OCI-M2 (cell line): ENCODE measurements around the gene EXOC4.
"Not testable (repeated sequence)": the region's sequence is repeated elsewhere in the genome, so short reads cannot be mapped to it uniquely, and the experiment has no call there.

Experiments used
- DNase-seq: peaks from one replicate; lab custom pipeline; 2025; ENCODE audit not compliant: unreplicated experiment; lab: John Stamatoyannopoulos, UW

EXOC4 gene

DNA sequence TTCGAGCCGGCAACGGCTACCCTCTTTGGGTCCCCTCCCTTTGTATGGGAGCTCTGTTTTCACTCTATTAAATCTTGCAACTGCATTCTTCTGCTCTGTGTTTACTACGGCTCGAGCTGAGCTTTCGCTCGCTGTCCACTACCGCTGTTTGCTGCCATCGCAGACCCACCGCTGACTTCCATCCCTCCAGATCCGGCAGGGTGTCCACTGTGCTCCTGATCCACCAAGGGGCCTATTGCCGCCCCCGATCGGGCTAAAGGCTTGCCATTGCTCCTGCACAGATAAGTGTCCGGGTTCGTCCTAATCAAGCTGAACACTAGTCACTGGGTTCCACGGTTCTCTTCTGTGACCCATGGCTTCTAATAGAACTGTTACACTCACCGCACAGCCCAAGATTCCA, 653.7 kb downstream of the EXOC4 start:
- DNase-seq = not testable (repeated sequence)

DNA sequence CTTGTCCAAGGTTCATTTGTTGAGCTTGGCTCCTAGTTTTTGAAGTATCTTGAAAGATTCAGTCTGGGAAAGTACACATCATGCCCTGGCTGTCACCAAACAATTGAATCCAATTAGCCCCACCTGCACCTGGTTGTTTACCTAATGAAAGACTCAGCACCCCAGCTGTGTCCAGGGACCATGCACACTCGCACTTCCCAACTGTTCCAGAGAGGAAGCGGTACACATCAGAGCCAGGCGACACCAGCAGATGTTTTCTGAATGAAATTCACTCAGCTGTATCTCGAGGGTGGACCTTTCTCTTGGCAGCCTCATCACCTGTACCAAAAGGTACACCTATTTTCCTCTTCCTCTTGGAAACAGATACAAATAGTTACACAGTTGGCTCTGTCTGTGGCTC, 657.9 kb downstream of the EXOC4 start:
- no peak for DNase-seq

DNA sequence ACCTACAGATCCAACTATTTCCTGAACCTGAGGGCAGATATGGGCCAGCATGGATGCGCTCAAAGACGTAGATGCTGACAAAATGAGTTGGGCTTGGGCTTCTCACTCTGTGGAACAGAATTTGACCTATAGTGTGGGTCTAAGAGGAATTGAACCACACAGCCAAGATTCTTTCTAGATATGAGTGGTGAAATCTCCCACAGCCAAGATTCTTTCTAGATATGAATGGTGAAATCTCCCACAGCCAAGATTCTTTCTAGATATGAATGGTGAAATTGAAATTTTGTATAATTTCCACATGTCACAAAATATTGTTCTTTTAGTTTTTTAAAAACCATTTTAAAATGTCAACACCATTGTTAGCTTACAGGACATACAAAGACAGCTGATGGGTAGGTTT, 658.8 kb downstream of the EXOC4 start:
- no peak for DNase-seq

DNA sequence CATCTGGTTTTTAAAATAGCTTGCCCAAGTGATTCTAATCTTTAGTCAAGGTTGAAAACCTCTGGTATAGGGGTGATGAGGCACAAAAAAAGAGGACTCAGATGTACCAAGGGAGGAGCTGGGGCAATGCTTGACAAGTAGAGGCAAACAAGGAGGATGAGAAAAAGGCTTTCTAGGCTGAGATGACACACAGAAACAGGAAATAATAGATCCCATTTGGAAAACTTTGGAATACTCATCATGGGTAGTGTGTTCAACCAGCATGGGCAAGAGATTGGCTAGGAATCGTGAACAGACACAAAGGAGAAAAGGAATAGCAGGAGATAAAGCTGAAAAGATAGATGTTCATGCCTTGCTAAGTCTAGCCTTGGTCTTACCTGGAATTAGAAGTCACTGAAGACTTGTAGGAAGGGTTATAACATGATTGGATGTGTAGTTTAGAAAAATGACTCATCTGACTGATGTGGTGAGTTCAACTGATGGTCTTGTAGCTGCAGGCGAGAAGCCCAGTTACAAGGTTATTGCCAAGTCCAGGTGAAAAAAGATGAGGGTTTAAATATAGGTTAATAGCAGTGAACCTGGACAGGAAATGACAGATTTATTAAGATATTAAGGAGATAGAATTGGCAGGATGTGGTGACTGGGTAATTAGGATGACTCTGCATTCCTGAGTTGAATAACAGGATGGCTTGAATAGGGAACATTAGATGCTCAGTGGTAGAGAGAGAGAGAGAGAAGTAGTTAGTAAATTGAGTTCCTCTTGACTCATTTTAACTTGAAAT, 660.2 kb downstream of the EXOC4 start:
- DNase-seq = no peak

DNA sequence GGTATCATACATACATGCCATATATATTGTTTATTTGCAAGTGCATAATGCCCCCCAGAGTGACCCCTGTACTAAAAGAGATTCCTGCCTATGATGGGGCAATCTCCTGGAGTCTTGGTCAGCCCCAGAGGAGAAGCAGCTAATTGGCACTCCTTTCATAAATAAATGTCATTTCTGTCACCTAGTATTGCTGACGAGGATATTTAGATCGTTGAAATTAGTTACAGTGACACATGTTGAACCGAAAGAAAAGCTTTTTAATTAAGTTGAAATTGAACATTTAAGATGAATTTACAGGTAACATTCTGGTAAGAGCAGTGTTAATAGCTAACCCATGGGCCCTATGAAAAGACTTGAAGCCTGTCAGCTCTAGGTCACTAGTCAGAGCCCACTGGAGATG, 663.7 kb downstream of the EXOC4 start:
- DNase-seq = no peak

DNA sequence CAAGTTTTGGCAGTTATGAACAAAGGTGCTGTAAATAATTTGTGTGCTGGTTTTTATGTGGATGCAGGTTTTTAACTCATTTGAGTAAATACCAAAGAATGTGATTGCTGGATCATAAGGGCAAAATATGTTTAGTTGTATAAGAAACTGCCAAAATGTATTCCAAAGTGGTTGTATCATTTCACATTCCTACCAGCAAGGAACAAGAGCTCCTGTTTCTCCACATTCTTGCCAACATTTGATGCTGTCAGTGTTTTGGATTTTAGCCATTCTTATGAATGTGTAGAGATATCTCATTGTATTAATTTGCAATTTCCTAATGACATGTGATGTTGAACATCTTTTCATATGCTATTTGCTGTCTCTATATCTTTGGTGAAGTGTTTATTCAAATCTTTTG, 666.9 kb downstream of the EXOC4 start:
- DNase-seq = no peak

DNA sequence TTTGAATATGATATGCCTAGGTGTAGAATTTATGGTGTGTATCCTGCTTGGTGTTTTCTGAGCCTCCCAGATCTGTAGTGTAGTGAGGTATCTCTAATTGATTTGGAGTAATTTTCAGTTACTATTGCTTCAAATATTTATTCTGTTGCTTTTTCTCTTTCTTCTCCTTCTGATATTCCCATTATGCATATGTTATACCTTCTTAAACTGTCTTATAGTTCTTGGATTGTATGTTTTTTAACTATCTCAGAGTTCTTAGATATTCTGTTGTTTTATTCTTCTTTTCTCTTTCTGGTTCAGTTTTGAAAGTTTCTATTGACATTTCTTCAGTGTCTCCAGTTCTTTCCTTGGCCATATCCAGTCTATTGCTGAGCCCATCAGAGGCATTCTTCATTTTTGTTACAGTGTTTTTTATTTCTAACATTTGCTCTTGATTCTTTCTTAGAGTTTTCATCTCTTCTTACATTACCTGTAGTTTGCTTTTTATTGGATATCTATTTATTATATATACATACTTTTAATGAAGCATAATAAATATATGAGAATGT, 668.8 kb downstream of the EXOC4 start:
- DNase-seq = no peak

DNA sequence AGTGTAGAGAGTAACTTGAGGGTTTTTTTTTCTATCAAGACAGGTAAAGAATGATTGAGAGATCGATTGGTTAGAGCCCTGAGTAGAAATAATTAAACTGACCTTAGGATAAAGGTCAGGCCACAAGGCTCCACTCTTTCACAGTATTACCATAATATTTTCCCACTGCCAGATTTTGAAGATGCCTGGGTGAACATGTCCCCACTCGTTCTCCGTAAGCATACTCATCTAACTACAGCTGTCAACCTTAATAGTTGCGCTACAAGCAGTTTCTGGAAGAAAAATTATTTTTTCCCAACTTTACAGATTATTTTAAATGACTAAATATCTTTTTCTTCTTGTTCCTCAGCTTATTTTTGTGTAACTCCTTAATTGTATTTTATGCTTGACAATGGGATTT, 671.1 kb downstream of the EXOC4 start:
- no peak for DNase-seq

DNA sequence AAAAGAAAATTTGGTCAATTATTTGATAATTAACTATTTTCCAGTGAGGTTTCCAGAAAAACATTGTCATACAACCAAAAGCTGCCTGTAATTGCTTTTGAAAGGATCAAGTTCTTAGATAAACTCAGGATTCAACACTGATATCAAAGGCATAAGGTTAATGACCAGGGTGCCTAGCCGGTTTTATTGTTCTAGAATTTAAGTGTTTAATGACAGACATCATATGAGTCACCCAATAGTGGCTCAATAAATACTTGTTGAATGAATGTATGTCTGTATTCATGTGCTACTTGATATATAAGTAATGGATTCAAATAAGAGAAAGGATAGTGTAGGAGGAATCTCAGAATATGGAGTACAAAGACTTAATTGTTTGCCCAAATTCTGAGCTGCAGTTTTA, 678.2 kb downstream of the EXOC4 start:
- no peak for DNase-seq

DNA sequence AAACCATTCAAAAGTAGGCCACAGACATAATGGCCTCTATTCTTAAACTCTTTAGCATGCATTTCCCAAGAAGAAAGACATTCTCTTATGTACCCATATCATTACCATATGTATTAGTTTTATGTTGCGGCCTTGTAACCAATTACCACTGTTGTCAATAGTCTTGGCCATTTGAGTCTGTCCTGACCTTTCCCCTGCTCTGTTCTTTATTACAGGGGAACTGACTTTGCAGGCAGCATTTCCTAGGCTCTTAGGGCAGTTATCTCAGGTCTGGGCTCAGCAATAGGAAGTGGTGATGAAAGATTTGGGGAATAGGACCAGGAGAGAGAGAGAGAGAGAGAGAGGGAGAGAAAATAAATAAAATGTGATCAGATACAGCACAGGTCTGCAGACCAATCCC, 679.7 kb downstream of the EXOC4 start:
- DNase-seq = no peak

DNA sequence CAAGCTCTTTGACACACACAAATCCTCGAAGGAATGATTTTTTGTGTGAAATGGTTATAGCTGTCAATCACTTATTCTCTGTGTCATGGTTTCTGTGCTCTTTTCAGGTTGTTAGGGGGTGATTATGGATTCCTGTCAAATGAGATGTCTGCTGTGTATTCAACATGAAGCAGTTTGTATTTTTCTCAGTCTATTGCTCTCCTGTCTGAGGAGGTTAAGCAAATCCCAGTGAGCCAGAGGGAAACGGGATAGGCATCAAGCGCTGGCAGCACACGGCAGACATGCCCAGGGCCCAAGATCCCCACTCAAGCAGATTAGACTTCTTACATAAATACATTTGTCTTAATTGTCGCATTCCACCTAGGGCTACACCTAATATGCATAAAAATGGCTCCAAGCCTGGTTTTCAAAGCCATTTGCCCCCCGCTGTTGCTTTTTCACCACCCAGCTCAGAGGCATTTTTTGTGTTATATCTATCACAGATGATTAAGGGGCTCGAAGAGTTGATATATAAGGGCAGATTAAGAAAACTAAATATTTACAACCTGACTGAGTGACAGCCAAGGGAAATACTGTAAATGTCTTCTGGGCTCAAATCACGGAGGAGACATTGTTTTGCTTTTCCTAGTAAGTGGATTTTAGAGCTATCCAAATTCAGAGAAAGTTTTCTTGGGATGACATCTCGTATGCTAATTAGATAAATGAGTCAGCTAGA, 681.5 kb downstream of the EXOC4 start:
- DNase-seq = no peak

DNA sequence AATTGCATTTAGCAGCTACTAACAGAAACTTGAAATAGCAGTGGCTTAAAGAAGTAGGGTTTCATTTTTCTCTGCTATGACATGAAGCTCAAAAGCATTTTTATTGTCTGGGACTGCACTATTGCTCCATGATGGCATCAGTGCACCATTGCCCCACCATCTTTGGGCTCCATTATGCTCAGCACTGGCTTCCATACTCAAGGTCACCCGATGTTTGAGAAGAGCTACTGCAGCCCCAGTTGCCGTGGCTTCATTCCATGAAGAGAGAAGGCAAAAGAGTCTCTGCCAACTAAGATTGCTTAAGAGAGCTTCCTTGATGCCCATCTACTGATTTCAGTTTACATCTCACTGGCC, 682.1 kb downstream of the EXOC4 start:
- DNase-seq = no peak

DNA sequence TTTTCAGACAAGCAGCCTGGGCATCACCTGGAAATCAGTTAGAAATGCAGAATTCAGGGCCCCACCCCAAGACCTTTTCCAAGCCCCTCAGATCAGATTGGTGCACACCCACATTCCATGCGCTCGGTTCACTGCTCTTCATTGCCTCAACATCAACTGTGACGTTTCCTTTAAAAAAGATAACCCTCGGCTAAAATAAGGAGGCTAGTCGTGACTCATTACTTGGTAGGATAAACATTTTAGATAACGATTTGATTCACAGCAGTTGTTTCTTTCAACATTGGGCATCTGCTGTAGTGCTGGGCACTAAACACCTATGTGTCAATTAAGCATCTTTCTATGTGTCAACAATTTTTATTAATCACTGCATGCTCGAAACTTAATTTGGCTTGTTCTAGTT, 683.2 kb downstream of the EXOC4 start:
- DNase-seq = no peak

DNA sequence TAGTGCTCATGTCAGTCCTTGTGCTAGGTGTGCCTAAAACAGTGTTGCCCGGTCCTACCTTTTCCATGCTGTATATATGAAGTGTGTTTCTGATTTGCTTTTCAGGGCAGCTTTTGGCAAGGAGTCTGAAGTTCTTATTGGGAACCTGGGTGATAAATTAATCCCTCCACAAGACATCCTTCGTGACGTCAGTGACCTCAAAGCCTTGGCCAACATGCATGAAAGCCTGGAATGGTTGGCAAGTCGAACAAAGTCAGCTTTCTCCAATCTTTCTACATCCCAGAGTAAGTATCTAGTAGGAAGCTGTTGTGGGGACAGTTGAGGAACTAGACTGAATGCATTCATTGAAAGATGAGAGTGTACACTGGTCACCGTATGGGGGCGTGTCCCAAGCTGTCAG, 684.9 kb downstream of the EXOC4 start:
- DNase-seq = no peak

DNA sequence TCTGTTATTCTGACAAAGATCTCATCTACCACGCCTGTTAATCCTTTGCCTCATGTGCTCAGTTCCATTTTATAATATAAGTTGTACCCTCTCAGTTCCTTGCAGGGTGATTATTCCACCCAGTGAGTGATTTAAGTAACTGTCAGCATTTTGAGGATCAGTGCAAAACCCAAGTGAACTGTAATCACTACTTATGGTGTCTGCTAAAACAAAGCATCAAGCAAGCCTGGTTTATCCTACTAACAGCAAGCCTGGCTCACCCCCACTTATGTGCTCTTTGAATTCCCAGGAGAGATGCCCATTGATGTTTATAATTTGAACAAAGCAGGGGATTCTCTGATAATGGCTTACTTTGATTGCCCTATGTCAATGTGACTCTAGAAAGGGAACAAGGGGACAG, 687.5 kb downstream of the EXOC4 start:
- DNase-seq = no peak

DNA sequence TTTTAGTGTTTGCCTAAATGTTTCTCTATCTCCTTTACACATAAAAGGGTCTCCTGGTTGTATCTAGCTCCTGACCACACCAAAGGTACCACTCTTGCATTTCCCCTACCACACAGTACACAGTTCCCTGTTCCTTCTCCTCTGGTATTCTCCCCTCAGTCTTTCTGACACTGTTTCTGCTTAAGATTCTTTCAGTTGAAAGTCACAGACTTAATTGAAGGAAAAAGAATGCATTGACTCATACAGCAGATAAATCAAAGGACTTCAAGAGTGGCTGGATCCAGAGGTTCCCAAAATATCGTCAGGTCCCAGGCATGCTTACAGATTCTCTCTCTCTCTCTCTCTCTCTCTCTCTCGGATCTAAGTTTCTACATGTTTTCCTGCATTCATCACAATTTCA, 688.6 kb downstream of the EXOC4 start:
- DNase-seq = no peak

DNA sequence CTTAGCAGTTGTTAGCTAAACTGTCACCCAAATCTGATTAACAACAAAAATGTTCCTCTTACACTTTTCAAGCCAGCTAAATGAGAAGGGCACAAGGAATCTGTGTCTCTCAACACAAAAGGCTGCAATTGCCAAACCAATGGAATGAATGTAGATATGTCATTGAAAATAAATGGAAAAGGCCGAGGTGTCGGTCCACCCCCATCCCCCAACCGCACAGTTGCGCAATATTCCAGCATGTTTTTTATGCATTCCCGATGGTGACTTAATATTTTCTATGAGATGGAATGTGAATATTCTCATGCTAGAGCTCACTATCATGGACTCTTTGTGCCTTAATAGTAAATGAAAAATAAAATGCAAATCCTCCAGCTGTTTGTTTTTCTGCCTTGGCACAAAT, 692.6 kb downstream of the EXOC4 start:
- DNase-seq = no peak

DNA sequence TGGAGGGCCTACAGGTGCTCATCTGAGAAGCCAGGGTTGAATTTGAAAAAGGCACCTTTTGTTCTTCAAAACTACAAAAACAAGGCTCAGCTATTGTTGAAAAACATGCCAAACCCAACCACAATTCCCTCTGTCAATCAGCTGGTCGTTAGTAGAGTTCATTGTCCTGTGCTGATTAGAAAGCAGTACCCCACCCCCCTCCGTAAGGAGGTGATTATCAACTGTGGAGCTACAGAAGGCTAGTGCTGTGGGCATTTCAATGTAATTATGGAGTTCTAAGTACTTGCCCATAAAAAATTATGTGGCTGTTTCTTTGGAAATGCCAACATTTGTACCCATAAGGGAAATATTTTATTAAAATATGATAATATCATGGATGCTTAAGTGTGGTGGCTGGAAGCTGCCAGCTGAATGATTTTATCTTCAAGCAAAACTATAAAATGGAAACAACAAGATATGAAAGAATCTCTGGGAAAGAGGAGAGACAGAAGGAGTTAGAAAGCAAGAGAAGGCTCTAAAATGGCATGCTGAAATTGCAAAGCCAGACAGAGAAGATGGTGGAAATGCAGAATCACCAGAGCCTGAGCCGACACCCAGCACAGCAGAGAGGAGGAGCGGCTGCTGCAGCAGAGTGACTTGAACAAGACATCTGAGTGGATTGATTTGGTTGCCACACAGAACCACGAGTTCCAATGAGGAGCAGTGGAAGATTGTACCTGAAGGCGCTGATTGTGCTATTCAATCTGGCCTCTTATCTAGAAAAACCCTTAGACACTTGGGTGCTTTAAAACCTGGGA, 694.8 kb downstream of the EXOC4 start:
- DNase-seq = no peak

DNA sequence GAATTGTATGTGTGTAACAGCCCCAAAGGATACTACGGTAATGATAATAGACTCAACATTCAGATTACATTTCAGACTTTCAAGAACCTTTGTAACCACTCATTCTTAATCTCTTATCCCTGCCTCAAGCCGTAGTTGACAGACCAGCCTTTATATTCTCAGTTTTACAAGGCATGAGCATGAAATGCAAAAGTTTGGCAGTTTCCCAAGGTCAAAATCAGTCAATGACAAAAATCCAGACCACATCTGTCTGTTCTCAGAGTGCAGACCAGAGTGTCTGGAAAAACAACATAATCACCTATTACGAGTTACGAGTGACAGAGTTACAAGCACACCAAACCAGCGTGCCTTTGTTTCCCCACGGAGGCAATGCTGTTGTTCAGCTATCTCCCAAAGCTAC, 695.7 kb downstream of the EXOC4 start:
- DNase-seq = no peak

DNA sequence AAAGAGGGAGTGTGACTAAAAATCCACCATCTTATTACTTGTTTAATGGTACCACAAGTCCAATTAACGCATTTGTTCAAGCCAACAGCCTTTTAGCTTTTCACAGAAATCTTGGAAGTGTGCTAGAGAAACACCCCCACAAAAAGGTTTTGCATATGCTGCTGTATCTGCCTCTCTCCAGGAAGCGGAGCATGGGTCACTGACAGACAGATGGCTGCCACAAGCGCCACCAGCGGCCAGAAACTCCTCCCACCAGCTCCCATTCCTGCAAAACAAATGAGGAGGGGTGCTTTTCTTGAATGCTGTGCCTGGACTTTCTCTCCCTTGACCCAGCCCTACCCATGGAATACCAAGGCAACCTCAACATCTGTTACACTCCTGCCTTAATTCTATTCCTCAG, 698.0 kb downstream of the EXOC4 start:
- no peak for DNase-seq

DNA sequence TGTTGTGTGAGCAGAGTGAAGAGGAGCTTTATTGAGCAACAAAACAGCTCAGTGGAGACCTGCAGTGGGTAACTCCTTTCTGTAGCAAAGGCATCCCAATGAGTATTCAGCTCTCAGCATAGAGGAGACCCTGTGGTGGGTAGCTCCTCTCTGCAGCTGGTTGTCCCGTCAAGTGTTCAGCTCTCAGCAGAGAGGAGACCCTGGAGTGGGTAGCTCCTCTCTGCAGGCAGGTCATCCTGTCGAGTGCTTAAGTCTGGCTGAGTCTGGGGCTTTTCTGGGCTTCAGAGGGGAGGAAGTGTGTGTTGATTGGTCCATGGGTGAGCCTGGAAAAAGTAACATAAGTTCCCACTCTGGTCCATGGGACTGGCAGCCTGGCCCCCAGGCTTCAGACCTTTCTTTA, 702.3 kb downstream of the EXOC4 start:
- no peak for DNase-seq

DNA sequence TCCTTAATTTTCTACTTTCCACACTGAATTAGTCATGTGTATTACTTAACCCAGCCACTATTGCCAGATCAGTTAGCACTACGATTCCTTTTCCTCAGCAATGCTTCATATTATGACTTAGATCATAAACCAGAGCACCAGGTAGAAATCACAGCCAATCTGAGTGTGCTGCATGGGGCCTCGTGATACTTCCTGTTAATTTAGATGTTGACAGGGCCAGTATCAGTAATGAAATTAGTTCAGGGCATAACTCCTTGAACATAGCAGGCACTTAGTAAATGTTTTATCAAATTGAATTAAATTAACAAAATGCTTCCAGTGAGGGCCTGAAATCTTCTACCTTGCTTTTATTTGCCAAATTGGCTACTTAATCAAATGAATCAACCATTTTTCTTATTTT, 705.0 kb downstream of the EXOC4 start:
- DNase-seq = no peak
